OCI-M2 (cell line): ENCODE measurements around the gene VNN1.
"Not testable (repeated sequence)": the region's sequence is repeated elsewhere in the genome, so short reads cannot be mapped to it uniquely, and the experiment has no call there.

ENCODE experiments used
- DNase-seq: peaks from one replicate; lab custom pipeline; 2025; ENCODE audit not compliant: unreplicated experiment; lab: John Stamatoyannopoulos, UW

Gene VNN1

GRCh38 chr6:132675002-132675401 is 38.9 kb downstream of the VNN1 start:
- no peak for DNase-seq

- DNase-seq: no peak
Observed at GRCh38 chr6:132673376-132674094, 40.3 kb downstream of the VNN1 start.

- no peak for DNase-seq
Observed at GRCh38 chr6:132671295-132671694, 42.6 kb downstream of the VNN1 start.

GRCh38 chr6:132669690-132670291 is 44.1 kb downstream of the VNN1 start:
- no peak for DNase-seq

- DNase-seq: no peak
Observed at GRCh38 chr6:132666118-132666517, 47.7 kb downstream of the VNN1 start.

GRCh38 chr6:132664309-132665034 is 49.4 kb downstream of the VNN1 start:
- no peak for DNase-seq

GRCh38 chr6:132663661-132664060 is 50.2 kb downstream of the VNN1 start:
- DNase-seq: no peak

GRCh38 chr6:132661906-132662305 is 51.9 kb downstream of the VNN1 start:
- no peak for DNase-seq

GRCh38 chr6:132659082-132659481 is 54.8 kb downstream of the VNN1 start, which contains the start of gene TAAR1:
Gene TAAR1, minus strand, starts transcription at chr6:132659182. Its CDS starts 13,179 bp downstream, at chr6:132646003.
- no peak for DNase-seq

- DNase-seq: no peak
Observed at GRCh38 chr6:132651062-132651461, 62.8 kb downstream of the VNN1 start.

- DNase-seq: no peak
Observed at GRCh38 chr6:132650429-132650828, 63.4 kb downstream of the VNN1 start.

- no peak for DNase-seq
Observed at GRCh38 chr6:132648828-132649227, 65.0 kb downstream of the VNN1 start.

- DNase-seq: no peak
Observed at GRCh38 chr6:132648356-132648755, 65.5 kb downstream of the VNN1 start.

GRCh38 chr6:132643547-132643946 is 70.3 kb downstream of the VNN1 start:
- no peak for DNase-seq

GRCh38 chr6:132637135-132637534 is 76.7 kb downstream of the VNN1 start:
- DNase-seq: not testable (repeated sequence)

- not testable (repeated sequence) for DNase-seq
Observed at GRCh38 chr6:132635906-132636305, 77.9 kb downstream of the VNN1 start.

GRCh38 chr6:132635288-132635687 is 78.6 kb downstream of the VNN1 start:
- not testable (repeated sequence) for DNase-seq

- no peak for DNase-seq
Observed at GRCh38 chr6:132634796-132635195, 79.1 kb downstream of the VNN1 start.

- DNase-seq: no peak
Observed at GRCh38 chr6:132633362-132633761, 80.5 kb downstream of the VNN1 start.
